ENCODE results near the gene ADARB1.

DNA sequence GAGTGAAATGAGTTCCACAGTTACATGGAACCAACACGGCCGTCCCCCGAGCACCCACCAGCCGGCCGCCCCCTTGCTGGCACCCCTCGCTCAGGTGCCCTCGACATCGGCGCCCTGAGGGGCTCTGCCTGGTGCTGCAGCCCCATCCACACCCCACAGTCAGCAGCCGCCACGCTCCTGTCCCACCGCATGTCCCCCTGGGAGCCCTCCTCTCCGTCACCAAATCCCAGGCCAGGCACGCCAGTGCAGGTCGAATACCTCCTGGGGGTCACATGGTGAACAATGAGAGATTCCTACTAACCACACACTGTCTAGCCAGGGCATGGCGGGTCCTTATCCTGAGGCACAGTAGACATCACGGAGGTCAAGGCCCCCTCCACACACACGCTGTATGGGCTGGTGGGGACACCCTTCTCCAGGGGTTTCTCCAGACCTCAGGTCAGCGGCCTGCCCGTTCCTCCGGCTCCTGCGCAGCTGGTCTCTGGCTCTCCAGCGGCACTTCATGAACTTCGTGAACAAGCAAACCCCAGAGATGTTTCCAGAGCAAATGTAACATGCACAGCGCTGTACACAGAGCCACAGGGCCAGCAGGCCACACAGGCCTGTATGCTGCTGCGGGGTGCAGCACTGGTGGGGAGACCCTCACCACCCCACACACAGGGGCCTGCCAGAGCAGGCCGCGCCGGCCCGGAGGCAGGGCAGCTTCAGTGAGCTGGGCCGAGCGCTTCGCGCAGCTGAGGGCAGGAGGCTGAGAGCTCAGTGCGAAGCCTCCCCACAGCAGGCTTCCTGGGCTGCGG, 191.5 kb downstream of the ADARB1 start:
- no peak for TF ChIP-seq POLR2A (IDR thresholded peaks at IDR 0.05; ENCODE audit: control extremely low read depth in 1 of 2, low read depth in 2 of 2, low read length in 2 of 2)
- TF ChIP-seq ZNF274 (IDR thresholded peaks at IDR 0.05; ENCODE audit: borderline replicate concordance, extremely low read depth, low read length), result no peak
- TF ChIP-seq CHD1 (IDR thresholded peaks at IDR 0.05; ENCODE audit: low read depth, low read length), result no peak
- TF ChIP-seq, protein P1, sequence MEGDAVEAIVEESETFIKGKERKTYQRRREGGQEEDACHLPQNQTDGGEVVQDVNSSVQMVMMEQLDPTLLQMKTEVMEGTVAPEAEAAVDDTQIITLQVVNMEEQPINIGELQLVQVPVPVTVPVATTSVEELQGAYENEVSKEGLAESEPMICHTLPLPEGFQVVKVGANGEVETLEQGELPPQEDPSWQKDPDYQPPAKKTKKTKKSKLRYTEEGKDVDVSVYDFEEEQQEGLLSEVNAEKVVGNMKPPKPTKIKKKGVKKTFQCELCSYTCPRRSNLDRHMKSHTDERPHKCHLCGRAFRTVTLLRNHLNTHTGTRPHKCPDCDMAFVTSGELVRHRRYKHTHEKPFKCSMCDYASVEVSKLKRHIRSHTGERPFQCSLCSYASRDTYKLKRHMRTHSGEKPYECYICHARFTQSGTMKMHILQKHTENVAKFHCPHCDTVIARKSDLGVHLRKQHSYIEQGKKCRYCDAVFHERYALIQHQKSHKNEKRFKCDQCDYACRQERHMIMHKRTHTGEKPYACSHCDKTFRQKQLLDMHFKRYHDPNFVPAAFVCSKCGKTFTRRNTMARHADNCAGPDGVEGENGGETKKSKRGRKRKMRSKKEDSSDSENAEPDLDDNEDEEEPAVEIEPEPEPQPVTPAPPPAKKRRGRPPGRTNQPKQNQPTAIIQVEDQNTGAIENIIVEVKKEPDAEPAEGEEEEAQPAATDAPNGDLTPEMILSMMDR (IDR thresholded peaks at IDR 0.05; ENCODE audit: control extremely low read depth in 1 of 3, insufficient read depth in 1 of 3, low read depth in 1 of 3, low read length in 3 of 3), result no peak
- TF ChIP-seq CEBPB (IDR thresholded peaks at IDR 0.05; ENCODE audit: low read depth, low read length), result no peak
- no peak for TF ChIP-seq CBX8 (IDR thresholded peaks at IDR 0.05; ENCODE audit: borderline replicate concordance, low read depth, low read length)
- no peak for TF ChIP-seq TAF7 (optimal IDR thresholded peaks at IDR 0.05; ENCODE audit: borderline replicate concordance, low read depth, low read length)
- TF ChIP-seq, protein P2, sequence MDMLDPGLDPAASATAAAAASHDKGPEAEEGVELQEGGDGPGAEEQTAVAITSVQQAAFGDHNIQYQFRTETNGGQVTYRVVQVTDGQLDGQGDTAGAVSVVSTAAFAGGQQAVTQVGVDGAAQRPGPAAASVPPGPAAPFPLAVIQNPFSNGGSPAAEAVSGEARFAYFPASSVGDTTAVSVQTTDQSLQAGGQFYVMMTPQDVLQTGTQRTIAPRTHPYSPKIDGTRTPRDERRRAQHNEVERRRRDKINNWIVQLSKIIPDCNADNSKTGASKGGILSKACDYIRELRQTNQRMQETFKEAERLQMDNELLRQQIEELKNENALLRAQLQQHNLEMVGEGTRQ (IDR thresholded peaks at IDR 0.05; ENCODE audit: low read length), result no peak
- no peak for TF ChIP-seq RAD21 (IDR thresholded peaks at IDR 0.05 in 1 of 2, conservative IDR thresholded peaks at IDR 0.05 in 1 of 2; ENCODE audit: low read depth in 2 of 2, low read length in 2 of 2)

All from H1 (cell line).